Gastrocnemius medialis (tissue), 4 donors: ENCODE measurements around the gene PTPRC. TPM values are rescaled to one million over a fixed set of nuclear protein-coding genes. Genes with fewer than 3 reads are reported as not detected.

Experiments
- ATAC-seq, 2 donors: fragments of 150-250 bp; one replicate each; pipeline ENCODE4 v1.9.1; 2016
- DNase-seq, 2 donors: peaks; one replicate each; pipeline ENCODE4 v3.0.0-alpha.2; 2019
- H3K27ac ChIP-seq, 4 donors: fragments of 200-600 bp; sonication (generic); 1 replicate in 1 of 4; 2 replicates in 3 of 4; pipeline ENCODE4 v1.5.1; 2016 to 2018; ENCODE audit warnings: mild to moderate bottlenecking in 2 of 4, moderate library complexity in 1 of 4
- H3K27me3 ChIP-seq, 3 donors: fragments of 200-600 bp; sonication (generic) in 2 of 3; 1 replicate in 1 of 3; 2 replicates in 2 of 3; pipeline versions ENCODE4 v1.5.1 to v1.6.0; 2016 to 2019; ENCODE audit warnings: mild to moderate bottlenecking in 1 of 3, moderate library complexity in 1 of 3
- H3K36me3 ChIP-seq, 2 donors: fragments of 200-600 bp; sonication (generic) in 1 of 2; one replicate each; pipeline ENCODE4 v1.5.1; 2017 to 2018
- H3K4me1 ChIP-seq, 2 donors: fragments of 200-600 bp; sonication (generic) in 1 of 2; one replicate each; pipeline ENCODE4 v1.5.1; 2016 to 2017; ENCODE audit warnings: mild to moderate bottlenecking in 2 of 2
- H3K4me3 ChIP-seq, 4 donors: fragments of 200-600 bp; sonication (generic) in 3 of 4; 1 replicate in 1 of 4; 2 replicates in 3 of 4; pipeline ENCODE4 v1.5.1; 2016 to 2019; ENCODE audit warnings: mild to moderate bottlenecking in 2 of 4
- H3K9me3 ChIP-seq, 3 donors: fragments of 200-600 bp; sonication (generic) in 2 of 3; 1 replicate in 1 of 3; 2 replicates in 2 of 3; pipeline ENCODE4 v1.5.1; 2016 to 2019
- CTCF ChIP-seq, 5 experiments: fragments of 450-650 bp in 3 of 5; fragments of 200-600 bp in 2 of 5; sonication (generic) in 2 of 5; IDR thresholded peaks in 4 of 5; conservative IDR thresholded peaks in 1 of 5; 1 replicate in 4 of 5; 2 replicates in 1 of 5; pipeline ENCODE4 v1.5.1; 2016 to 2019; ENCODE audit warnings: antibody characterized with exemption in 5 of 5, mild to moderate bottlenecking in 3 of 5, moderate library complexity in 3 of 5
- POLR2A ChIP-seq, 2 donors: fragments of 450-650 bp; IDR thresholded peaks; one replicate each; pipeline ENCODE4 v1.6.1; 2017; ENCODE audit warnings: antibody characterized with exemption in 2 of 2, mild to moderate bottlenecking in 2 of 2, moderate library complexity in 2 of 2
- in situ Hi-C, 4 donors: fragments of 200-750 bp; cut with MboI; loops; one replicate each; pipeline versions ENCODE4 v1.15.0 to v1.8.0; 2017; ENCODE audit warnings: low sequenced_read_pairs in 4 of 4
- intact Hi-C: fragments of 100-400 bp; cut with DNase I; formaldehyde crosslinking; loops from one replicate; pipeline ENCODE4 v1.15.1; 2023; ENCODE audit warnings: low total_unique reads
- total RNA-seq, 4 donors: library from RNA; depleted of rRNA; stranded (reverse); fragments of >200 nt; gene quantifications; one replicate each; pipeline versions ENCODE4 v1.1.0 to v1.2.3, GENCODE V29; 2016

The PTPRC gene
- total RNA-seq, 4 donors from 2014 or later: 1.7 to 10.4 (median 5.3) TPM

GRCh38 chr1:198713081-198713480 lies 74.2 kb downstream of the PTPRC start:
- Histone ChIP-seq H3K4me3 (no peak overlapping the region), H3K27ac (no peak overlapping the region), H3K27me3 (no peaks in the 10 kb centered on the region), H3K4me1 (no peaks in the 10 kb centered on the region), H3K9me3 (no peaks in the 10 kb centered on the region), H3K36me3 (no peaks in the 10 kb centered on the region)
- intact Hi-C loops (no loop called here), in situ Hi-C loops (no loop called here)
- TF ChIP-seq CTCF (IDR thresholded peaks at IDR 0.05 in 4 of 5, conservative IDR thresholded peaks at IDR 0.05 in 1 of 5) (no peak), POLR2A (IDR thresholded peaks at IDR 0.05) (no peak)
- ATAC-seq (no peak), DNase-seq (no peak)

GRCh38 chr1:198714271-198714670 lies 75.4 kb downstream of the PTPRC start:
- no peak overlapping the region for H3K4me3 ChIP-seq
- ATAC-seq (no peak), DNase-seq (no peak)
- no peaks in the 10 kb centered on the region for H3K9me3 ChIP-seq
- TF ChIP-seq CTCF (IDR thresholded peaks at IDR 0.05 in 4 of 5, conservative IDR thresholded peaks at IDR 0.05 in 1 of 5) (no peak), POLR2A (IDR thresholded peaks at IDR 0.05) (no peak)
- H3K36me3 ChIP-seq: no peaks in the 10 kb centered on the region
- H3K27me3 ChIP-seq: no peaks in the 10 kb centered on the region
- no peak overlapping the region for H3K27ac ChIP-seq
- intact Hi-C loops: no loop called here
- H3K4me1 ChIP-seq: no peaks in the 10 kb centered on the region
- in situ Hi-C loops: no loop called here

- H3K4me1 ChIP-seq: no peaks in the 10 kb centered on the region
- intact Hi-C loops (no loop called here), in situ Hi-C loops (no loop called here)
- H3K4me3 ChIP-seq: no peak overlapping the region
- no peaks in the 10 kb centered on the region for H3K27me3 ChIP-seq
- DNase-seq (no peak), ATAC-seq (no peak)
- no peaks in the 10 kb centered on the region for H3K9me3 ChIP-seq
- H3K36me3 ChIP-seq: no peaks in the 10 kb centered on the region
- TF ChIP-seq POLR2A (IDR thresholded peaks at IDR 0.05) (no peak), CTCF (IDR thresholded peaks at IDR 0.05 in 4 of 5, conservative IDR thresholded peaks at IDR 0.05 in 1 of 5) (no peak)
- no peak overlapping the region for H3K27ac ChIP-seq
Measured at GRCh38 chr1:198716051-198716450, 77.2 kb downstream of the PTPRC start.

- TF ChIP-seq CTCF (IDR thresholded peaks at IDR 0.05 in 4 of 5, conservative IDR thresholded peaks at IDR 0.05 in 1 of 5) (no peak), POLR2A (IDR thresholded peaks at IDR 0.05) (no peak)
- H3K9me3 ChIP-seq: no peaks in the 10 kb centered on the region
- no peaks in the 10 kb centered on the region for H3K36me3 ChIP-seq
- DNase-seq (no peak), ATAC-seq (no peak)
- H3K4me3 ChIP-seq: no peak overlapping the region
- intact Hi-C loops: no loop called here
- in situ Hi-C loops: no loop called here
- H3K4me1 ChIP-seq: no peaks in the 10 kb centered on the region
- H3K27ac ChIP-seq: no peak overlapping the region
- no peaks in the 10 kb centered on the region for H3K27me3 ChIP-seq
Measured at GRCh38 chr1:198717510-198717909, 78.7 kb downstream of the PTPRC start.

GRCh38 chr1:198723127-198723526 lies 84.3 kb downstream of the PTPRC start:
- H3K27ac ChIP-seq: no peak overlapping the region
- in situ Hi-C loops: no loop called here
- no peak overlapping the region for H3K4me3 ChIP-seq
- TF ChIP-seq CTCF (IDR thresholded peaks at IDR 0.05 in 4 of 5, conservative IDR thresholded peaks at IDR 0.05 in 1 of 5) (no peak), POLR2A (IDR thresholded peaks at IDR 0.05) (no peak)
- H3K27me3 ChIP-seq: no peaks in the 10 kb centered on the region
- no peaks in the 10 kb centered on the region for H3K4me1 ChIP-seq
- no peak for ATAC-seq
- intact Hi-C loops: no loop called here
- H3K36me3 ChIP-seq: no peaks in the 10 kb centered on the region
- DNase-seq: no peak
- H3K9me3 ChIP-seq: no peaks in the 10 kb centered on the region
